Measurements from ENCODE around the gene SLC37A1.
A peak's percentile ranks its signal among the peaks of the same experiment; 100 is the strongest.

SLC37A1 gene

GRCh38 chr21:42533963-42534355 is 20.3 kb downstream of the SLC37A1 start:
- FAIRE-seq (no peak), DNase-seq (ENCODE audit: insufficient read length, low spot score) (no peak)
- TF ChIP-seq, protein P1, sequence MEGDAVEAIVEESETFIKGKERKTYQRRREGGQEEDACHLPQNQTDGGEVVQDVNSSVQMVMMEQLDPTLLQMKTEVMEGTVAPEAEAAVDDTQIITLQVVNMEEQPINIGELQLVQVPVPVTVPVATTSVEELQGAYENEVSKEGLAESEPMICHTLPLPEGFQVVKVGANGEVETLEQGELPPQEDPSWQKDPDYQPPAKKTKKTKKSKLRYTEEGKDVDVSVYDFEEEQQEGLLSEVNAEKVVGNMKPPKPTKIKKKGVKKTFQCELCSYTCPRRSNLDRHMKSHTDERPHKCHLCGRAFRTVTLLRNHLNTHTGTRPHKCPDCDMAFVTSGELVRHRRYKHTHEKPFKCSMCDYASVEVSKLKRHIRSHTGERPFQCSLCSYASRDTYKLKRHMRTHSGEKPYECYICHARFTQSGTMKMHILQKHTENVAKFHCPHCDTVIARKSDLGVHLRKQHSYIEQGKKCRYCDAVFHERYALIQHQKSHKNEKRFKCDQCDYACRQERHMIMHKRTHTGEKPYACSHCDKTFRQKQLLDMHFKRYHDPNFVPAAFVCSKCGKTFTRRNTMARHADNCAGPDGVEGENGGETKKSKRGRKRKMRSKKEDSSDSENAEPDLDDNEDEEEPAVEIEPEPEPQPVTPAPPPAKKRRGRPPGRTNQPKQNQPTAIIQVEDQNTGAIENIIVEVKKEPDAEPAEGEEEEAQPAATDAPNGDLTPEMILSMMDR (IDR thresholded peaks at IDR 0.05; ENCODE audit: insufficient read depth, missing control alignments): no peak

GRCh38 chr21:42534421-42535378 is 21.0 kb downstream of the SLC37A1 start:
- DNase-seq (ENCODE audit: insufficient read length, low spot score): no peak

DNA sequence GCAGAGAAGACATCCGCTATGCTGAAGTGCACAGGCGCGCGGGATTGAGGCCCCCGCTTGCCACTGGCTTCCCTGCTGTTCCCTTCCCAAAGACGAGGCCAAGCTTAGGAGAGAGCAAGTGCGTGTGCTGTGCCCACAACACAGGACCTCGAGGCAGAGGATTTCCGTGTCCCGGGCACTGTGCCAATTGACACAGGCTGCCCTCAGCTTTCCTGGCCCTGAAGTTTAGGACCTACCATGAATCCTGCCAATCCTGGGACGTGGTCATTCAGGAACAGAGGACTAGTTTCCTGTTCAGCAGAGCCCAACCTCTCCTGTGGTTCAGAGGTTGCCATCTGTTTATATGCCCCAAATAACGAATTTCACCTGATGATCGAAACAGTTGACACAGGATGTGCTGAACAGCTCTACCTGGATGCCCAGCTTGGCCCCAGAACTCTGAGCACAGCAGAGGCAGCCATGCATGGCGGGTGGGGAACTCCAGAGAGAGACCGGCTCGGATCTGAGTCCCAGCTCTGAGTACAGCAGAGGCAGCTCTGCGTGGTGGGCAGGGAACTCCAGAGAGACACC is 22.0 kb downstream of the SLC37A1 start:
- DNase-seq (ENCODE audit: insufficient read length, low spot score): no peak
- no peak for FAIRE-seq

More at GRCh38 chr21:42534421-42535378, 21.0 kb downstream of the SLC37A1 start:
- no peak for FAIRE-seq
- TF ChIP-seq, protein P1 (IDR thresholded peaks at IDR 0.05; ENCODE audit: insufficient read depth, missing control alignments): no peak

GRCh38 chr21:42536601-42537000 is 22.9 kb downstream of the SLC37A1 start:
- FAIRE-seq: no peak
- no peak for DNase-seq (ENCODE audit: insufficient read length, low spot score)
- TF ChIP-seq, protein P1 (IDR thresholded peaks at IDR 0.05; ENCODE audit: insufficient read depth, missing control alignments): no peak

More for the DNA sequence above, 22.0 kb downstream of the SLC37A1 start:
- TF ChIP-seq, protein P1 (IDR thresholded peaks at IDR 0.05; ENCODE audit: insufficient read depth, missing control alignments): no peak

DNA sequence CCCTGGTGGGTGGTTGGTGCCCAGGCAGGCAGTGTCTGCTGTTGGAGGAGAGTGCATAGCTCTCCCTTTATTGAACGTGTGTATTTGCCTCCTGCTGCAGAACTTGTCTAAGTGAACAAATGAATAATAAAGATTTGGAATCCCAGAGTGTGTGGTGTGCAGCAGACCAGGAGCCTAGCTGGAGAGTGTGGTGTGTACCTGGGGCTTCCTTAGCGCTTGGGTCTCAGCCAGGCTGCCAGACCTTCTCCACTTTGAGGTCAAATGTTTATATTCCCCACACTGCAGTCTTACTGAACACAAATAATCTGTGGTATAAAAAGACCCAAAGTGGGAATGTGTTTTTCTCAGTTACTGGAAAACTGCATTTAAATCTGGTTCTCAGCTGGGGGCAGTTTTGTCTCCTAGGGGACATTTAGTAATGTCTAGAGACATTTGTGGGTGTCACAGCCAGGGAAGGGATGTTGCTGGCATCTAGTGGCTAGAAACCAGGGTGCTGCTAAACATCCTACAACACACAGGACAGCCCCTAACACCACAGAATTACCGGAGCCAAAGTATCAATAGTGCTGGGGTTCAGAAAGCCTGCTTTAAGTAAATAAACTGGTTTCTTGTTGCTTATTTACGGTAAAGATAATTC is 23.6 kb downstream of the SLC37A1 start:
- FAIRE-seq: no peak
- DNase-seq (ENCODE audit: insufficient read length, low spot score): no peak

DNA sequence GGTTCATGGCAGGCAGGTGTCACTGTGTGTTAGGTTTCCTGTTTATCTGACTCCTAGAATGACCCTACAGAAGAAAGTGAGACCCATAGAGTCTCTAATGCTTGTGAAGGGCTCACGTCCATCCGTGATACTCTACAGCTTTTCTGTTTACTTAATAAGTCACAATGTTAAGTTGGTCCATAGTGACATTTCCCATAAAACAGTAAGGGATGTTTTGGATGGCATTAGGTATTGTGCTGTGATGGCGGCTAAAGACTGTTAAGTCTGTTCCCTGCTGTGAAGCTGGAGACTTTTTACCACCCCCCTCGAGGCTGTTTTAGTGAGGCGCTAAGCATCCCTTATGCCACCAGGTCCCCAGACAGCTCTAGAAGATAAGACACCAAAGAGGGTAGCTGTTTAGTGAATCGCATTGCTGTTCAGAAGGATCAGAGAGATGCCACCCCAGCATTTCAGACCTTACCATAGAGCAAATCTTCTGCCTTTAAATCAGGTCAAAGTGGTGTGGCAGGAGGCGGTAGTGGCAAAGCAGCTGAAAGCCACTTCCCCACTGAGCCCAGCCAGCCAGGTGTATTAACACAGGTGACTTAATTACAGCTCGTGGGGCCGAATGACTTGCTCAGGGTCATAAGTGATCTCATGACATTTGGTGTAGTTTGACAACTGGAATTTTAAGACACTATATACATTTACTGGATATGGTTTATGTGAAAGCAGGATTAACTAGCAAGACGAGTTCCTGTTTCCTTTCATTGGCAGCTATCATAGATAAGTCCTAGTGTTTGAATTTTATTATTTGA is 25.0 kb downstream of the SLC37A1 start:
- TF ChIP-seq, protein P1 (IDR thresholded peaks at IDR 0.05; ENCODE audit: insufficient read depth, missing control alignments): no peak
- DNase-seq (ENCODE audit: insufficient read length, low spot score): no peak
- no peak for FAIRE-seq

More for the DNA sequence above, 23.6 kb downstream of the SLC37A1 start:
- TF ChIP-seq, protein P1 (IDR thresholded peaks at IDR 0.05; ENCODE audit: insufficient read depth, missing control alignments): peak; percentile 37

Data from D721Med (cell line).